HG03571 (cell line): ENCODE results near the gene MKNK2.
"Not testable (repeated sequence)": the region's sequence is repeated elsewhere in the genome, so short reads cannot be mapped to it uniquely, and the experiment has no call there.

Experiments used
- ATAC-seq: cut with Tn5 transposase; IDR thresholded peaks from one replicate; pipeline ENCODE4 v1.9.1; 2021; ENCODE audit not compliant: unreplicated experiment

The MKNK2 gene

DNA sequence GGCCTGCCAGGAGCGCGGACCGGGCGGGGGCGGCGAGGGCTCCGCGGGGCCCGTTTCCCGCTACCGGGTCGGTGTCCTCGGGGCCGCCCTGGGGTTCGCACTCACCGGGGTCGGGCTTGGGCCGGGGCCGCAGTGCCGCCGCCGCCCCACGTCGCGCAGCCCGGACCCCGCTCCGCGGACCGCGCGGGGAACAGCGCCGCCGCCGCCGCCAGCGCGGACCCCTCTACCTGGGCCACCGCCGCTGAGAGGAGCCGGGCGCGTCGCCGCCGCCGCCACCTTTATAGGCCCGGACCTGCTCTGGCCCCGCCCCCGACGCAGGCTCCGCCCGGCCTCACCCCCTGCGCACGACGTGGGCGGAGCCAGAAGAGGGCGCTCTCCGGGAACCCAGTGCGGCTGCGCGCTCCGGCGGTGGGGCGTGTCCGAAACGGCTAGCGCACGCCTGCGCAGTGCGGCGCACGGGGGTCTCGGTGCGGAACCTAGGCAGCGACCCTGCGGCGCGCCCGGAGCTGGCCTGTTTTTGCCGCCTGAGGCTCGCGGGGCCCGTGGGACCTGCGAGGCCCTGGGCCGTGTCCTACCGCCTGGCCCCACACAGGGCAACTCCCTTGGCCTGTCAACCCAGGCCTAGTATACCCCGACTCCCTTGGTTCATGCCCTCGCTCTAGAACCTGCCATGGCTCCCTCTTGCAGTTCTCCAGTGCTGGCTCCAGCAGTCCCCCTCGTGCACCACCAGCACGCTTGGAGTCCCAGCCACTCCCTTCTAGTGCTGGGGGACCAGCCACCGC is at the start of gene MKNK2:
TSS of gene MKNK2 (minus strand) at position 254 of the 782 bp plus-strand sequence. CDS start 393 bp downstream, outside the sequence.
- peak; percentile 43 for ATAC-seq

DNA sequence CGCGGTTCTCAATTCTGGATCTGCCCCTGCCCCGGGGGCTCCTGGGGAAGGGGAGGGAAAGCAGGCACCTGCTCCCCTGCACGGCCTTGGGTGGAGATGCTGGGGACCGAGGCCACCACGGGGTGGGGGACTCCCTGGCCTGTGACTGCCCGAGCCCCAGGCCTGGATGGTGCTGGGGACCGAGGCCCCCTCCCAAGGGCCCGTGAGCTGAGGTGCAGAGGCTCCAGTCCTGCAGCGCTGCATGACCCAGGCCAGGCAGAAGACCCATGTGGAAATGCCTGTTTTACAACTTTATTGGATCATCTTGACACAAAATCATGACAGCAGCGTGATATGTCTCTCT is 49.6 kb upstream of the MKNK2 start:
- no peak for ATAC-seq

DNA sequence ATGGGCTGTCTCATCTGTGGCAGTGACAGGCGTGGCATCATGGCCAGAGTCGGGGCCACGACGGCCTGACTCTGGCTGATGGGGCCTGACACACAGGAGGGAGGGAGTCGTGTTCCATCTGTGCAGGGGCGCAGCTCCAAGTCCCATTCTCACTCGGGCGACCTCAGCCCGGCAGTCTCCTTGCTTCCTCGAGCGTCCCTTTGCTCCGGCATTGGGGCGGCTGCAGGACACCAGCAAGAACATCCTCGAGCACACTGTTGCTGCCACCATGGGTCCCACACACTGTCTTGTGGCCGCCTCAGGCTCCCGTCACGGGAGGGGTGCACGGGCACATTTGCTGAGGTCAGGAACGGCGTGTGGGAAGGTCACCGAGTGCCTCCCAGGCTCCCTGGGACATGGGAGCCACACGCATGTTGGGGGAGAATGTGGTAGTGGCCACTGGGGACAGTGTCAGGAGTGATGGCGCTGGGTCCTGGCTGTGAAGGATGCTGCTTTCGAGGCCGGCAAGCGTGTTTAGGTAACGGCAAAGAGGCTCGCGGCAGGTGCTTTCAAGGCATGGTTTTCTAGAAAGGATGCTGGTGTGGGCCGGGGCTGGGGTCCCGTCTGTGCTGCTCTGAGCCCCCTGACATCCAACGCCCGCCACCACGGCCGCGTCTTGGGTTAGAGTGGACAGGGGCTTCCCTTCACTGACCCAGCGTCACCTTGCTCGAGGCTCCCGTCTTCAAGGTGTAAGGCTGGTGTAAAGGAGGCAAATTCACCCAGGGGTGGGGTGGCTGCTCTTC is 49.1 kb upstream of the MKNK2 start:
- no peak for ATAC-seq

DNA sequence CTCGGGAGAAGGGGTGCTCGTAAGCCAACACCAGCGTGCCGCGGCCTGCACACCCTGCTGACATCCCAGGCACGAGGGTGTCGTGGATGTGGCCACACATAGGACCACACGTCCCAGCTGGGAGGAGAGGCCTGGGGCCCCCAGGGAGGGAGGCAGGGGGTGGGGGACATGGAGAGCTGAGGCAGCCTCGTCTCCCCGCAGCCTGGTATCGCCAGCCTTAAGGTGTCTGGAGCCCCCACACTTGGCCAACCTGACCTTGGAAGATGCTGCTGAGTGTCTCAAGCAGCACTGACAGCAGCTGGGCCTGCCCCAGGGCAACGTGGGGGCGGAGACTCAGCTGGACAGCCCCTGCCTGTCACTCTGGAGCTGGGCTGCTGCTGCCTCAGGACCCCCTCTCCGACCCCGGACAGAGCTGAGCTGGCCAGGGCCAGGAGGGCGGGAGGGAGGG is 48.0 kb upstream of the MKNK2 start:
- ATAC-seq: no peak

DNA sequence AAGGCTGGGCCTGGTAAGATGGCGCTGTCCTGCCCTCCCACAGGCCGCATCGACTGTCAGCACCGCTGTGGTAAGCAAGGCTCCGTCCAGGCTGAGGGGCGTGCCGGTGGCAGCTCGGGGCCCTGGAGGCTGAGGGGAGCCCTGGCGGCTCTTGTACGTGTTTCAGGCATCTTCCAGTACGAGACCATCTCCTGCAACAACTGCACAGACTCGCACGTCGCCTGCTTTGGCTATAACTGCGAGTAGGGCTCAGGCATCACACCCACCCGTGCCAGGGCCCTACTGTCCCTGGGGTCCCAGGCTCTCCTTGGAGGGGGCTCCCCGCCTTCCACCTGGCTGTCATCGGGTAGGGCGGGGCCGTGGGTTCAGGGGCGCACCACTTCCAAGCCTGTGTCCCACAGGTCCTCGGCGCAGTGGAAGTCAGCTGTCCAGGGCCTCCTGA is 46.9 kb upstream of the MKNK2 start:
- no peak for ATAC-seq

DNA sequence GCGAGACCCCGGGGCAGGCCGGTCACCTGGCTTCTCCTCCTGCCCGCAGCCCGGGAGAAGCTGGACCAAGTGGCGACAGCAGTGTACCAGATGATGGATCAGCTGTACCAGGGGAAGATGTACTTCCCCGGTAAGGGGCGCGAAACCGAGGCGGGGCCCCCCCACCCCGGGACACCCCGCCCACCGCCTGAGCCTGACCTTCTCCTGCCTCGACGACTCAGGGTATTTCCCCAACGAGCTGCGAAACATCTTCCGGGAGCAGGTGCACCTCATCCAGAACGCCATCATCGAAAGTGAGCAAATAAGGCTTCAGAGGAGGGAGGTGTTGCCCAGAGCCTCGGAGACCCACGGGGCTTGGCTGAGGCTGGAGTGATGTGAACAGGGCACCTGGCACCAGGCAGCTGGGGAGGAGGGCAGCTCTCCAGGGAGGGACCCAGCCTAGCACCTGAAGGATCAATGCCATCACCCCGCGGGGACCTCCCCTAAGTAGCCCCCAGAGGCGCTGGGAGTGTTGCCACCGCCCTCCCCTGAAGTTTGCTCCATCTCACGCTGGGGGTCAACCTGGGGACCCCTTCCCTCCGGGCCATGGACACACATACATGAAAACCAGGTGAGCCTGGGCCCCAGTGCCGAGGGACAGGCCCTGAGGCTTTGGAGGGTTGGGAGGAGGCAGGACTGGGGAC is 46.3 kb upstream of the MKNK2 start:
- ATAC-seq: no peak

DNA sequence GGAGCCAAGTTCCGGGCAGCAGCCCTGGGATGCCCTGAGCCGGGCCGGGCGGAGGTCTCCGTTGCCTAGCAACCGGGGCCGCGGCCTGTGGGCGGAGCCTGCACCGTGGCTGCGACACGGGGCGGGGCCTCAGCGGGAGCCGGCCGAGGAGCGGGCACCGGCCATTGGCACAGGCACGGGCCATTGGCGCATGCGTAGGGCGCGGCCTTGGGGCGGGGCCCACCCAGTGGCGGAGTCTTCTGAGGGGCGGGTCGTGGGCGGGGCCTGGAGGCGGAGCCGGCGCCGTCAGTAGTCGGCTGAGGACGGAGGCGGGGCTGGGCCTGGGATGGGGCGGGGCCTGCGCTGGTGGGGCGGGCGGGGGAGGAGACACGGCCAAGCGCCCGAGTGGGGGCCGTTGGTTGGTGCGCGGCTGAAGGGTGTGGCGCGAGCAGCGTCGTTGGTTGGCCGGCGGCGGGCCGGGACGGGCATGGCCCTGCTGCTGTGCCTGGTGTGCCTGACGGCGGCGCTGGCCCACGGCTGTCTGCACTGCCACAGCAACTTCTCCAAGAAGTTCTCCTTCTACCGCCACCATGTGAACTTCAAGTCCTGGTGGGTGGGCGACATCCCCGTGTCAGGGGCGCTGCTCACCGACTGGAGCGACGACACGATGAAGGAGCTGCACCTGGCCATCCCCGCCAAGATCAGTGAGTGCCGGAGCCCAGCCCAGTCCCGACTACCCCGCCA is 45.6 kb upstream of the MKNK2 start, which contains the start of gene IZUMO4:
TSS of gene IZUMO4 (plus strand) at position 436 of the 723 bp plus-strand sequence. CDS start at position 467, 31 bp downstream.
- ATAC-seq: peak; percentile 54

DNA sequence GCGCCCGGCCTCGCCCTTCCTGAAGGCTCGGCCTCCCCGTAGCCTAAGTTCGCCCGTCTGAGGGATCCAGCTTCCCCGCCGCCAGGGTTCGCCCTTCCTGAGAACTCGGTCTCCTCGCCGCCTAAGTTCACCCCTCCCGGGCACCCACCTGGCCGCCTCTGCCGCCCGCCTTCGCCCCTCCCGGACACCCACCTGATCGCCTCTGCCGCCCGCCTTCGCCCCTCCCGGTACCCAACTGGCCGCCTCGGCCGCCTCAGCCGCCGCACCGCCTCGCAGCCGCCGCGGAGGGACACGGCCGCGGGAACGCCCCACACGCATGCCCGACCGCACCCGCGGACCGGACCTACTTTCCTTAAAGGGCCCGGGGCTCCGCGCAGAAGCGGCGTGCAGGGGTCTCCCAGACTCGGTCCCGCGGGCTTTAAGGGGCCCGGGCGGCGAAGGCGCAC is 45.0 kb upstream of the MKNK2 start, which contains the start of gene MOB3A:
TSS of gene MOB3A (minus strand) at position 293 of the 446 bp plus-strand sequence. CDS start 17,766 bp downstream, outside the sequence.
- peak; percentile 29 for ATAC-seq

DNA sequence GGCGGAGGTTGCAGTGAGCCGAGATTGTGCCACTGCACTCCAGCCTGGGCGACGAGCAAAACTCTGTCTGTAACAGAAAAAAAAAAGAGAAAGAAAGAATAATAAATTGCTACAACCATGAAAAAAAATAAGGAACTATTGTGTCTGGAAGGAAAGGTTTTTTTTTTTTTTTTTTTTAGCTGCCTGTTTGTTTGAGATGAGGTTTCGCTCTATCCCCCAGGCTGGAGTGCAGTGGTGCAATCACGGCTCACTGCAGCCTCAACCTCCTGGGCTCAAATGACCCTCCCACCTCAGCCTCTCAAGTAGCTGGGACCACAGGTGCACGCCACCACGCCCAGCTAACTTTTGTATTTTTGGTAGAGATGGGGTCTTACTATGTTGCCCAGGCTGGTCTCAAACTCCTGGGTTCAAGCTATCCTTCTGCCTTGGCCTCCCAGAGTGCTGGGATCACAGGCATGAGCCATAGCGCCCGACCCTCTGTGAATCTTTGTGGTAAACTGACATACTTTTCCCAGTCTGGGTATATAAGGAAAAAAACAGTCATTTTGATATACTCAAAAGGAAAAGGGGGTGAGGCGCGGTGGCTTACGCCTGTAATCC is 41.0 kb upstream of the MKNK2 start:
- not testable (repeated sequence) for ATAC-seq

DNA sequence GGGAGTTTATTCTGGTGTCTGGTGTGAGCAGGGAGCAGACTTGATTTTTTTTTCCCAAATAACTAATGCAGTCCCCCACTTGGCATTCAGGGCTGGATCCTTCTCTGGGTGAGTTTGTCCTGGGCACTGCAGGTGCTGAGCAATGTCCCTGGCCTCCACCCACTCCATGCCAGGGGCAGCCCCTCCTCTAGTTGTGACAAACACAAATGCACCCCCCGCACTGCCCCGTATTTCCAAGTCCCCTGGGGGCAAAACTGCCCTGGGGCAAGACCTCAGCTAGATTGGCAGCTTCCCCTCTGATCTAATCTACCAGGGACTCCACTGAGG is 38.6 kb upstream of the MKNK2 start:
- no peak for ATAC-seq

DNA sequence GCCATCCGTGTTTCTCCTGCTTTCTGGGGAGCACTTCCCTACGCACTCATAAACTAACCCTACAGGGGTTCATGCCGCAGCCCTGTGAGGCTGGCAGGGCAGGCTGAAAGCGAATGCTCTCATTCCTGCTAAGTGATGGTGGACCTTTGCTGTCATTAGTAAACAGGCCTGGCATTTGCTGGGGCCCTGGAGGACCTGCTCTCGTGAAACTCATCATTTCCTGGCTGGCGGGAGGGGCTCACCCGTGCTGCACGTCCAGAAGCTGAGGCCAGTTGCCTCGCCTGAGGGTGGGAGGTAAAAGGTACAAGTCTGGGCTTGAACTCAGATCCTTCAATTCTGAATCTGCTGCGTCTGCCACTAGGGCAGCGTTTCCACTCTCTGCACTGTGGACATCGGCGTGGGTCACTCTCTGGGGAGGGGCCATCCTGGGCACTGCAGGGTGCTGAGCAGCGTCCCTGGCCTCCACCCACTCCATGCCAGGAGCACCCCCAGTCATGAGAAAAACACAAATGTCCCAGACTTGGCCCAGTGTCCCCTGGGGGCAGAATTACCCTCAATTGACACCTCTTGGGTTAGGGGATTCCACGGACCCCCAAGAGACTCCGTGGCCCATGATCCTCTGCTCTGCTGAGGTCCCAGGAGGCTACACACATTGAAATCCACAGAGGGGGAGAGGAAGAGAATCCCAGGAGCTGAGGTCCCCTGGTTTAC is 38.1 kb upstream of the MKNK2 start:
- no peak for ATAC-seq

DNA sequence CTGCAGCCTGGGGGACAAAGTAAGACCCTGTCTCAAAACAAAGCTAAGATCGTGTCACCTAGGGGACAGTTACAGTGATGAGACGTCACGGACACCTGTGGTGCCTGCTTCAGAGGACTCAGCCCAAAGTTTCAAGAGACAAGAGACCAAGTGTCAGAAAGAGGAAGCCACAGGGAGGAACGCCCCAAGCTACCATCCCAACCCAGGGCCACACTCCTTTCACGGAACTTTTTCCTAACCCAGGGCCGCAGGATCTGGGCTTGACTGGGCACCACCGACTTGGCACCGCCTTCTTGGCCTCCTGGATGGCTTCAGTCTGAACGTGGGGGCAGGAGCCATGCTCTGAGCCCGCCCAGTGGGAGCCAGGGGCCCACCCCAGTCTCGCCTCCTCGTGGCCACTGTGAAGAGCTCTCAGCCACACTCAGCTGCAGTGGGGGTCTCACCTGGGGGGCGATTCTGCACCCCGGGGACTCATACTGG is 36.6 kb upstream of the MKNK2 start:
- ATAC-seq: no peak

DNA sequence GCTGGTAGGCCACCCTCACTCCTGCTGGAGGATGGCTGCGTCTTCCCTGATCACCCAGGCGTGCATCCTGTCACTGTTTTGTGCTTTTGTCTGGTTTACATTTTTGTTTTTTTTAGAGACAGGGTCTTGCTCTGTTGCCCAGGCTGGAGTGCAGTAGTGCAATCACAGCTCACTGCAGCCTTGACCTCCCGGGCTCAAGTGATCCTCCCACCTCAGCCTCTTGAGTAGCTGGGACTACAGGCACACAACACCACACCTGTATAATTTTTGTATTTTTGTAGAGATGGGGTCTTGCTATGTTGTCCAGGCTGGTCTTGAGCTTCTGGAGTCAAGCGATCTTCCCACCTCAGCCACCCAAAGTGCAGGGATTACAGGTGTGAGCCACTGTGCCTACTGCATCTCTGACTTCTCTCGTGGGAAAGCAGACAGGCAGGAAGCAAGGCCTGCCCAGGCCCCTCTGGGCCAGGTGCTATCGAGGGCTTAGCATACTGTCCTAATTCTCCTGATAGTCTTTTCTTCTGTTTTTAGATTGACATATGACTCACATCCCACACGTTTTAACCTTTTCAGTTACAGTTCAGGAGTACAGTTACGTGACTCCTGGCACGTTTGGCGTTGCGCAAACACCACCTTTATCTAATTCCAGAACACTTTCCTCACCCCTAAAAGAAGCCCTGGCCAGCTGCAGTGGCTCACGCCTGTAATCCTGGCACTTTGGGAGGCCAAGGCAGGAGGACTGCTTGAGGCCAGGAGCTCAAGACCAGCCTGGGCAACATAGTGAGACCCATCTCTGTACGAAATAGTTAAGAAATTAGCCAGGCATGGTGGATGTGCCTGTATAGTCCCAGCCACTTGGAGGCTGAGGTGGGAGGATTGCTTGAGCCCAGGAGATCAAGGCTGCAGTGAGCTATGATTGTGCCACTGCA is 35.9 kb upstream of the MKNK2 start:
- not testable (repeated sequence) for ATAC-seq

DNA sequence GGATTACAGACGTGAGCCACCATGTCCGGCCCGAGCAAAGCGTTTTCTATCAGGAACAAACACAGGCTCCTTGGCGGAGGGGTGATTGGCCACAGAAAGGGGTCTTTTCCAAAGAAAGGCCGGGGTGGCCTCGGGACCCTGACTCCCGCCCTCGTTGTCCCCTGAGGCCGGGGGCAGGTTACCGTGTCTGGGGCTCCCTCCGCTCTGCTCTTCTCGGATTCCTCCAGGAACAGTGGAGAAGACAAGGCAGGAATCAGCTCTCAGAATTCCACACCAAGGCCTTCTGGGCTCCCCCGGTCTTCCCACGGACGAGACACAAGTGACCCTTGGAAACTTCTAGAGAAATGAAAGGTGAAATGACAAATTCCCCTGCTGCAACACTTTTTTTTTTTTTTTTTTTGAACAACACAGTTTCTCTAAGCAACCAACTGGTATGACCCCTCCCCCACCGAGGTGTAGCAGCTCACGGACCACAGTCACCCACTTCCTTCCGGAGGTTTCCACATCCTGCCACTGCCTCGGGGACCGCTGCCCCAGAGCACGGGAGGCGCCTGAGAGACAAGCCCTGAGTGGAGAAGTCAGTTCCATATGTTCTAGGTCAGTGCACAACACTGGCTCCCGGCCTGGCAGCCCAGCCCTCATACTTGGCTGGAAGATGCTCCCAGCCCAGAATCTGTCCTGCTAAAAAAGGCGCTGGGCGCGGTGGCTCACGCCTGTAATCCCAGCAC is 34.1 kb upstream of the MKNK2 start:
- peak; percentile 40 for ATAC-seq

DNA sequence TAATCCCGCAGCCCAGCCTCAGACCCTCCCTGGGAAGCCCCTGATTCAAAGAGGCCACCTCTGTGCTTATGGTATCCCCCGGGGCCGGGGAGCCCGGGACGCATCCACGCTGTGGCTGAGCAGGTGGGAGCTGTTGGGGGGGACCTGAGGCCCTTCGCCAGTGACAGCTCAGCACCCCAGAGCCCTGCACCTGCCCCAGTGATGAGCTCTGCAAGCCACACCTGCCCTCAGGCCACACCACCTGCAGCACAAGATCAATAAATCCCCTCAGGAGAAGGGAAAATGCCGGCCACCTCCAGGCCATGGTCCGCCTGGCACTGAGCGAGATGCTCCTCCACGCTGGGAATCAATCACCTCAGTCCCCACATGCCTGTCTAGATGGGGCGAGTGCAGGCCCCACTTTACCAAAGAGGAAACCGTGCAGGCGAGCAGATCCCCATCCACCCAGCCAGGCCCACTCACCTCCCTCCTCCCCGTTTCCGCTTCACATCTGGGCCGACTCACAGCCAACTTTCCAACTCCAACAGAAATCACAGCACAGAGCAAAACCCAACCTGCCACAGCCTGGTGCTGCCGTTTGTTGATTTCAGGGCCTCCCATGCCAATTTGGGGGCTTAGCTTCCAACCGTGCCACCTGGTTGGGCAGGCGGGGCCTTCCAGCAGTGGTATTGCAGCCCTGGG is 32.3 kb upstream of the MKNK2 start:
- ATAC-seq: no peak

DNA sequence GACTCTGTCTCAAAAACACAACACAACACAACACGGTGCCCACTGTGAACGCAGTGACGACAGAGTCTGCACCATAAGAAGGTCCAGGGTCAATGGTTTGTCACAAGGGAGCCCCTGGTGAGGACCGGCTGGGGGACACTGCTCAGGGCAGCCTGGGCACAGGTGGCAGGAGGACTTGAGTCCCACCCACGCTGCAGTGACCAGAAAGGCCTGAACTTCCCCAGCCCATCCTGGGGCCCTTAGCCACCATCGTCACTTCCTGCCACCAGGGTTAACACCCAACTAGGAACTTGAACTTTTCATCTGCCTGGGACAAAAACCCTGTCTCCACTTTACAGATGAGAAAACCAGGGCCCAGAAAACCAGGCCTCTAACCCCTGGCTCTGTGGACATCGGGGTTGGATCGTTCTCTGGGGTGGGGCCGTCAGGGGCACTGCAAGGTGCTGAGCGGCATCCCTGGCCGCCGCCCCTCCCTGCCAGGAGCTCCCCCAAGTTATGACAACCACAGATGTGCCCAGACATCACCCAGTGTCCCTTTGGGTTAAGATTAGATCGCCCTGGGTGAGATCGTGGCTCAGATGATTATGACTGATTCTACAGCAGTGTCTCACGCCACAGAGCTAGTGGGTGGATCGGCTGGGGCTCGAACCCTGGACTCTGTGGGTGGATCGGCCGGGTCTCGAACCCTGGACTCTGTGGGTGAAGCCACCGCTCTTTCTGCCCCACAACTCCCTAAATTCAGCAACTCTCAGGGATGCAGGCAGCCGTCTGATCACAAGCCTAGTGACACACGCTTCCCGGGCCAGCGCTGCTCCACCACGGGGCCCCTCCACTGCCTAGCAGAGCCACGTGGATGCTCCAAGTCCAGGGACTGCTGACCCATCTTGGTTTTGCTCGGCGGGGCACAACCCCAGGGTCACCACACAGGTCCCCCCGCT is 31.1 kb upstream of the MKNK2 start:
- no peak for ATAC-seq
